OCI-LY3 (cell line): Measurements from ENCODE around the gene PTN.

ENCODE experiments used
- CTCF ChIP-seq: fragments of 200-600, 300-600 bp; sonication (generic); IDR thresholded peaks from 2 replicates; pipeline ENCODE4 v1.5.1; 2014; ENCODE audit warnings: antibody characterized with exemption, low read length, low read depth
- EZH2phosphoT487 ChIP-seq: fragments of 200-600 bp; shearing (Covaris generic); IDR thresholded peaks from 2 replicates; pipeline ENCODE4 v1.6.1; 2018; ENCODE audit warnings: antibody characterized with exemption, mixed run types, low read depth

- no peak for TF ChIP-seq CTCF
- no peak for TF ChIP-seq EZH2phosphoT487
These were observed 17.6 kb downstream of the PTN start for GRCh38 chr7:137325927-137326326.
